Middle frontal gyrus (tissue), 1 donor: ENCODE results near the gene SDE2.
"Not testable (repeated sequence)": the region's sequence is repeated elsewhere in the genome, so short reads cannot be mapped to it uniquely, and the experiment has no call there.

Experiments
- DNase-seq: peaks from one replicate; pipeline ENCODE4 v3.0.0-alpha.2; 2015; ENCODE audit warnings: low spot score; ENCODE audit errors: extremely low spot score

Gene SDE2

GRCh38 chr1:225979421-225979820 is 19.7 kb downstream of the SDE2 start:
- no peak for DNase-seq

- DNase-seq: no peak
These were observed 21.0 kb downstream of the SDE2 start for GRCh38 chr1:225977937-225978748.

GRCh38 chr1:225975146-225975545 is 24.0 kb downstream of the SDE2 start:
- DNase-seq: not testable (repeated sequence)

GRCh38 chr1:225974454-225974853 is 24.7 kb downstream of the SDE2 start:
- DNase-seq: no peak

- DNase-seq: no peak
These were observed 26.0 kb downstream of the SDE2 start for GRCh38 chr1:225973158-225973557.

GRCh38 chr1:225972344-225973152 is 26.6 kb downstream of the SDE2 start:
- DNase-seq: no peak

- not testable (repeated sequence) for DNase-seq
These were observed 28.5 kb downstream of the SDE2 start for GRCh38 chr1:225970592-225971157.

GRCh38 chr1:225969751-225970150 is 29.4 kb downstream of the SDE2 start:
- DNase-seq: not testable (repeated sequence)

- no peak for DNase-seq
These were observed 33.9 kb downstream of the SDE2 start for GRCh38 chr1:225965231-225965630.

- DNase-seq: no peak
These were observed 35.2 kb downstream of the SDE2 start for GRCh38 chr1:225963735-225964530.

GRCh38 chr1:225962440-225962975 is 36.6 kb downstream of the SDE2 start:
- no peak for DNase-seq

GRCh38 chr1:225961659-225962439 is 37.3 kb downstream of the SDE2 start:
- no peak for DNase-seq

GRCh38 chr1:225958041-225958440 is 41.1 kb downstream of the SDE2 start:
- DNase-seq: no peak

- DNase-seq: no peak
These were observed 44.4 kb downstream of the SDE2 start for GRCh38 chr1:225954753-225955152.

- no peak for DNase-seq
These were observed 45.8 kb downstream of the SDE2 start for GRCh38 chr1:225953315-225953714.

- no peak for DNase-seq
These were observed 48.1 kb downstream of the SDE2 start for GRCh38 chr1:225950905-225951497.

GRCh38 chr1:225949041-225949440 is 50.1 kb downstream of the SDE2 start:
- DNase-seq: no peak

- no peak for DNase-seq
These were observed 52.3 kb downstream of the SDE2 start for GRCh38 chr1:225946803-225947202.

GRCh38 chr1:225946082-225946620 is 53.0 kb downstream of the SDE2 start:
- DNase-seq: no peak

GRCh38 chr1:225945564-225945963 is 53.6 kb downstream of the SDE2 start:
- DNase-seq: no peak
